NCI-H1436 treated with DMSO at 0.1 percent for 48 hours (cell line): Measurements from ENCODE around the gene GOLT1B.
"Not testable (repeated sequence)": the region's sequence is repeated elsewhere in the genome, so short reads cannot be mapped to it uniquely, and the experiment has no call there.

Experiments
- DNase-seq: peaks from one replicate; lab custom pipeline; 2025; lab: John Stamatoyannopoulos, UW

Gene GOLT1B, protein sequence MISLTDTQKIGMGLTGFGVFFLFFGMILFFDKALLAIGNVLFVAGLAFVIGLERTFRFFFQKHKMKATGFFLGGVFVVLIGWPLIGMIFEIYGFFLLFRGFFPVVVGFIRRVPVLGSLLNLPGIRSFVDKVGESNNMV

DNA sequence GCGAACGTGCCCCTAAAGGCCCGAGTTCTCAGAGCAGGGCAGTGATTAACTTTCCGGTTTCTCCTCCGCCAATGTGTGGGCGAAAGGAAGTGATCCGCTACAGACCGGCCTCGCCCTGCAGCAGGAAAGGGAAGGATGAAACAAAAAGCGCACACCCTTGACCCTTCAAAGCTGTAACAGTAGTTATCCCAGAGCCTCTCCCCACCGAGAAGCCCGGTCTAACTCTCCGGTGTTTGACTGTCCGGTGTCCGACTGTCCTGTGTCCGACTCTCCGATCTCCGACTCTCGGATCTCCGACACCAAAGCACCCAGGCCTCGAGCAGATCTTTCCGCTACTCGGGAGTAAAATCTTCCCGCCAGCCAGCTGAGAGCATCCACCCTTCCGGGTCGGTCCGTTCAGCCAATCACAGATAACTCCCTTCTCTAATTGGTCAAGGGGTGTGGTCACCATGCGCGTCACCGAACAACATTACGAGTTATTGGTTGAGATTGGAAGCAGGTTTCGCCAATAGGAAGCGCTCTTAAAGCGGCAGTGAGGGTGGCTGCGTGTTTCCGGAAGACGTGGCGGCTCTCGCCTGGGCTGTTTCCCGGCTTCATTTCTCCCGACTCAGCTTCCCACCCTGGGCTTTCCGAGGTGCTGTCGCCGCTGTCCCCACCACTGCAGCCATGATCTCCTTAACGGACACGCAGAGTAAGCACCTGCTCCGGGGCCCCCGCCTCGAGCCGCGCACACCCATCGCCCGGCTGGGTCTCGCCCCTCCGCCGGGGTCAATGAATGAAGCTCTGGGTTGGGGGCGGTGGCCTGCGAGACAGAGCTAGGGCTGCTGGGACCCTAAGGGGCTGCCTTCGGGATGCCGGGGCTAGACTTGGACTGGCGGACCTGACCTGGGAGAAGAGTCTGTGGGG is at the start of gene GOLT1B, which contains the start of gene RECQL:
Gene GOLT1B (plus strand): TSS at position 532 of the 906 bp plus-strand sequence. CDS start 135 bp downstream, at position 667.
Gene RECQL (minus strand): TSS at position 378 of the 906 bp plus-strand sequence. CDS start 2,065 bp downstream, outside the sequence.
- DNase-seq: peak; percentile 92

DNA sequence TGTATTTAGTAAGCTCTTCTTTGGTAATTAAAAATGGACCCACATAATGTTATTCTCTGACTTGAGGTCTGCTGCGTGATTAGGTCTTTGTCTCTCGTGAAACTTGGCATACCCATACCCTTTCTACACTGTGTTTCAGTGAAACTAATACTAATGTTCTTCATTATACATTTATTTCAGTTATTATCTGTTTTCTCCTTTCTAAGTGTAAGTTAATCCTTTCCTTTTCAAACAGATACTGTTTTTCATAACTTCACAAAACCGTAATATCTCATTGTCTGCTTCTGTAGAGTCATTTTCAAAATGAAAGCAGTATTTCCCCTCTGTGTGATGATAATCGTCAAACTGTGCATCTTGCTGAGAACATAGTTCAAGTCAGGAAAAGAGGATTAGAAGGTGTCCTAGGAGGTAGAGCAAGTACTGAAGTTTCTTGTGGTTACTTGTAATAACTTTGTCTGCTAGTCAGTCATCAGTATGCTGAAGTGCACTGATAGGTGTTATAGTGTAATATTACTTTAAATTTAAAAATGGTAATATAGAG is 48.2 kb upstream of the GOLT1B start:
- no peak for DNase-seq

DNA sequence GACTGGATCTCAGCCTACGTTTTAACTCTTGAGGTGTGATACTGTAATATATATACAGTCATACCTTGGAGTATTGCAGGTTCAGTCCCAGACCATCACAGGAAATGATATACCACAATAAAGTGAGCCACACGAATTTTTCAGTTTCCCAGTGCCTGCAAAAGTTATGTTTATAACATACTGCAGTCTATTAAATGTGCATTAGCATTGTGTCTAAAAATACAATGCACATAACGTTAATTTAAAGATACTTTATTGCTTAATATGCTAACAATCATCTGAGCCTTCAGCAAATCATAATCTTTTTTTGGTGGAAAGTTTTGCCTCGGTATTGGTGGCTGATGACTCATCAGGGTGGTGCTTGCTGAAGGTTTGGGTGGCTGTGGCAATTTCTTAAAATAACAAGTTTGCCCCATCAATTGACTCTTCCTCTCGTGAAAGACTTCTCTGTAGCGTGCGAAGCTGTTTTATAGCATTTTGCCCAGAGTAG is 45.3 kb upstream of the GOLT1B start:
- no peak for DNase-seq

DNA sequence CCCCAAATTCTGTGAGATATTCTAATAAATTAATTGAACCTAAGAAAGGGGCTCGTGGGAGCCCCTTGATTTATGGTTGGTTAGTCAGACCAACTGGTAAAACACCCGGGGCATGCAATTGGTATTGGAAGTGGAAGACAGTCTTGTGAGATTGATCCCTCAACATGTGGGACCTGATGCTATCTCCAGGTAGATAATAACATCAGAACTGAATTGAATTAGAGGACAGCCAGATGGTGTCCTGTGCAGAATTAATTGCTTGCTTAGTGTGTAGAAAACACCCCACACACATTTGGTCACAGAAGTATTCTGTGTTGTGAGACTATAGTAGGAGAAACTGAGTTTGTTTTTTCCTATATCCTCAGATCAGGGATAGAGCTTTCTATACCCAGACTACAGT is 42.1 kb upstream of the GOLT1B start:
- no peak for DNase-seq

DNA sequence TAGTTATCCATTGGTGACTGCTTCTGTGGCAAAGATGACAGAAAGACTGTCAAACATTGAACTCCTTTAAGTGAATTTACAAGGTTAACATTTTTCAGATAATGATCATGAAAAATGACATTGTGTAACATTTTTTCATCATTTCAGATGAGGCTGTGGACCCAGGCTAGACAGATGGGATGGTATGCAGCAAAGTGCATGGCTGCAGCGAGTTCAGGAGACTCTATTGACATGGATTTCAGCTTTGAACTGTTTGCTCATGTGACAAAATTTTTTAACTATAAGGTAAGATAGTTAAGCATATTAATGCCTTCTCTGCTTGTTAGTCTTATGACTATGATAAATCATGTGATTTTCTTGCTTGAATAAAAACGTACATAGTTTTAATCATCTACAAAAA is 34.3 kb upstream of the GOLT1B start:
- DNase-seq: not testable (repeated sequence)

DNA sequence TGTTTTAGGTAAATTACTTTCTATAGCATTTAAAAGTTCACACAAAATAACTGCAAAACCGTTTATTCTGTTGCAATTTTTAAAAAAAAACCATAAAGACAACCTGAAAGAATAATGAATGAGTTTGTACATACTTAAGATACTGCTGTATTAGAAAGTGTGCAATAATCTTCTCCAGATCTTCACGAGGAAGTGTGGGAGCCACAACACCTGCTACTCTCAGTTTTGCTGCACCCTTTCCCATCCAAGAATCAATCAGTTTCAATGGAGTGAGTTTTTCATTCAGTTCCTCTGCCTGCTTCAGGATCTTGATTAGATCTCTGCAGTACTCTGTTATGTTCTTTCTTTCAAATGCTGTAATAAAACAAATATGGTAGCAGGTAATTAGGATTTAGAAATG is 30.3 kb upstream of the GOLT1B start:
- DNase-seq: no peak

DNA sequence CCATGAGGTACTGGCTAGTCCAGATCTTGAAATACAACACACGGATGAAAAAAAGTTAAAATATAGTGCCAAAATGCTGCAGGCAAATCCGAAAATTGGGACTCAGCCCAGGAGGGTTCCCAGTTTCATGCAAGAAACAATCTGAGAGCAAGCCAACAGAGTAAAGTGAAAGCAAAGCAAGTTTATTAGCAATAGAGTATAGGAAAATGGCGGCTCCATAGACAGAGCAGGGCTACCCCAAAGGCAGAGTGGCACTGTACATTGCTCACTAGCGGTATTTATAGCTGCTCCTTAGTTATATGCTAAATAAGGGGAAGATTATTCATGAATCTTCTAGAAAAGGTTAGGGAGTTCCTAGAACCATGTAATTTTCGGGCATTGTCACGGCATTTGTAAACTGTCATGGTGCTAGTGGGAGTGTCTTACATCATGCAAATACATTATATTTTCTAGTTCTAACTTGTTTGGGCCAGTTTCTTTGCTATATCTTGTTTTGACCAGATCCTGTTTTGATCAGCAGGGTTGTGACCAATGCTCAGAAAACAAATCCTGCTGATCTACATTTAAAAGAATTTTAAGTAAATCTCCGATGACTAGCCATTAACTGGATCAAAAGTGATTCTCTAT is 29.3 kb upstream of the GOLT1B start:
- DNase-seq: no peak

DNA sequence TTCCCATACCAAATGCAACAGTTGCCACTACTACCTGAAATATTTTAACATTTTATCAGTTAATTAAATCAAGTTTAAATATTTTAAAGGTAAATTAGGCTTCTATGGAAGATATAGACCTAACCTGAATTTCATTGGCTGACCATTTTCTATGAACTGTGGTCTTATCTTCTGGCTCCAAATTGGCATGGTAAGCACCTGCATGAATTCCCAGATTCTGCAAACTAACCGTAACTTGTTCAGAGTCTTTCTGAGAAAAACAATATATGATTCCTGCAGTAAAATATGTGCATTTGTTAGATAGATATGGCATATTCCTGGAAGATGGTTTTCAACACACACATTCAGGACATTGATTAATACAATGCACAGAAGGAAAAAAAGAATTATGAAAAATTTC is 26.0 kb upstream of the GOLT1B start:
- no peak for DNase-seq

DNA sequence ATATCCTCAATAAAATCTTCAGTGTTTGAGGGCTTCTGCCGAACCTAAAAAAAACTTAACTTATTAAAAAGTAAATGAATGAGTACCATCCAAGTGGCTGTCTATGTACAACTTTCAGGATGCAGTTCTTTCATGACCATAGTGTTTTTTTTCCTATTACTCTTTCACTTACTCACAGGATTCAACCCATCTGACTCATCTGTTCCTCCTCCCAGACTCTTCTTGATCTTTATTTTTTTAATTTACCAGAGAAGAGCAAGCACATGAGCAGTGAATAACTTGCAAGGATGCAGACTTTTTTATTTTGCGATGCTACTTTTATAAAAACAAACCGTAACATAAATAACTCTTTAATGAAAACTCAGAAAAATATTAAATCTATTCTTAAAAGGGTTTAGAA is 24.6 kb upstream of the GOLT1B start:
- no peak for DNase-seq

DNA sequence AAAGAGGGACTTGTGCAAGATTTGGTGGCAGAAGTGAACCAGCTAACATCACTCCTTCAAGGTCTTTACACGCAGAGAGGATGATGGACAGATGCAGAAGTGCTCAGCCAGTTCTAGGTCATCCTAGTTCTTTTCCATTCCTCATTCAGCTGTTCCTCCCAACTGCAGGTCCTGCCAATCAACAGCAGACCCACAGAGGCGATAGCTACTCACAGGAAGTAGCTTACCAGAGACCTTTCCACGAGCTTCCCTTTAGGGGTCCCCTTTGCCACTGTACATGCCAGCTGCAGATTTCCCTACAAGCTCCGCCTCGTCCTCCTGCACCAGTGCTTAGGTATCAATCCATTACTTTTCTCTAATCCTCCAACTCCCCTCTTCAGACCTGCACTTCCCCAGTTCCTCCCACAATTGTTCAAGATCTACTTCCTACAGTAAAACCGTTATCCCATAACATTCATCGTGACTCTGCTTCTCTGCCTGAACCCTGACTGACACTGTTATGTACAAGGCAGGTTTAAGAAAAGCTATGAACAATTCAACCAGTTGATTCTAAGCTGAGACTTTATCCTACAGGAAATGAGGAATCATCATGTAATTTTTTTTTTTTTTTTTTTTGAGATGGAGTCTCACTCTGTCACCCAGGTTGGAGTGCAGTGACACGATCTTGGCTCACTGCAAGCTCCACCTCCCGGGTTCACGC is 22.7 kb upstream of the GOLT1B start:
- DNase-seq: no peak

DNA sequence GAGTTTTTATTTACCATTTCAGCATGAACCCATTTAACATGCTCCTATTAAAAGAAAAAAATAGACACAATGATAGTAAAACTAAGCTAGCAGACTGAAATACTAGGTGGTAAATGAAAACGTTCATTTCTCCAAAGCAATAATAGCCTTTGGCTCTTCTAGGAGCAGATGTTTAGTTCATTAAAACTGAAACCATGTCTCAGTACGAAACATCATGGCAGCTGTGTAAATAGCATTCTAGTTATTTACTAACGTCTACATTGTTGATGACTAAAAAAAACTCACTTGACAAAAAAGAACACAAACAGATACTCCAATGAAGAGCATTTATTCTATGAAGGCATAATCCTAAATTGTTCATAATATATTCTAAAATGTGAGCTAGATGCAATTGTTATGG is 18.1 kb upstream of the GOLT1B start:
- peak; percentile 61 for DNase-seq

DNA sequence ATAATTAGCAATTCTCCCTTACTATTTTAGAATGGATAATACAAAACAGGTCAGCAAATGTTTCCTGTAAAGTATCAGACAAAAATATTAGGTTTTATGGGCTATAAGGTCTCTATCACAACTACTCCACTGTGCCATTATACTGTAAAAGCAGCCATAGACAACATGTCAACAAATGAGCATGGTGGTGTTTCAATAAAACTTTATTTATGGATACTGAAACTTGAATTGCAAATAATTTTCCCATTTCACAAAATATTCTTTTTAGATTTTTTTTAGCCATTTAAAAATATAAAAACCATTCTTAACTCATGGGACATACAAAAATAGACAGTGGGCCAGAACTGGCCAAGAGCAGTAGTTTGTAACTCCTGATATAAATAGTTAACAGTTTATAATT is 15.6 kb upstream of the GOLT1B start:
- DNase-seq: no peak

DNA sequence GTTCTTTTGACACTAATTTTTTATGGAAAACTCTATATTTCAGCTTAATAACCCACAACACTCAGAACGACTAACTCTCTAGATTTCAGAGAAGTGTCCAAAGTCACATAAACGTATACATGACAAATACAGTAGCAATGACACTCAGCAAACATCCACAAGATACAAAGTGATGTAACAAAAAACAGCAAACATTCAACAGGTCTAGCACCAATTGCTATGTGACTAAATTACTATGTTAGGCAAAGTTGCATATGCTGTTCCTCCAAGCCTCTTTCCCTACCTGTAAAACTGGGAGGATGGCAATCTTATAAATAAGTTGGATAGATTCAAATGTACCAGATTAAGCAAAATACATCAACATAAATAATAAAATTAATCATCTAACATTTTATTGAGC is 1.8 kb upstream of the GOLT1B start:
- no peak for DNase-seq

DNA sequence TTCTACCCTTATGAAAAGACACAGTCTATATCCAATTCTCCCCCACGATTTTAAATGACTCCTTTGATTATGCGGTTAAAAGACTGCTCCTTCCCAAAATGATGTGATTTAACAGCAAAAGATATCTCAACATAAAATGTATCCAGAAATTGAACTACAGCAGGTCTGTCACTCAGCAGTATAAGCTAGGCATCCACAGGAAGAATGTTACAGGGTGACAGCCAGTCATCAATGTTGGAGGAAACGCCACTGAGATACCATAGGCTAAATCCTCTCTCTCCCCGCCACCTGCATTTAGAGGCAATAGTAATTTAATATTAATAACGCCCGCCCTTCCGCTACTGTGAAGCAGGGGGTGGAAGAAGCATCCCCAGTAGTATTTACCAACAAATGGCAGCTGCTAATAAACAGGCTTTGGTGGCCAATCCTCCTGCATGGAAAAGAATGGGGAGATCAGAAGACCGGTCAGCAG is 767 bp upstream of the GOLT1B start:
- no peak for DNase-seq

DNA sequence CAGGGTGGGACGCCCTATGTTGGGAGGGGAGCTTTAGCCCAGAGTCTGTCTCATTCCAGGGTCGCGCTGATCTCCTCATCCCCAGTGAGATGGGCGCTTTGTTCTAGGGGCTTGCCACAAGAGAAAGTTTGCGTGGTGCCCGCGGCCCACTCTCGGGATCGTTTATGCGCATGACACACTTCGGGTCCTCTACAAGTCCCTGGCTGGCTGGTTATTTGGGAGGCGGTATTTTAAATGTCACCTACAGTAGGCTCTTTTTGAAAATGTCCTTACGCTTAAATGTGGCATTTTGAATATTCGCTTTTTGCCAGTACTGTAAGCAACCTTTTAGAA is 541 bp downstream of the GOLT1B start:
- no peak for DNase-seq

DNA sequence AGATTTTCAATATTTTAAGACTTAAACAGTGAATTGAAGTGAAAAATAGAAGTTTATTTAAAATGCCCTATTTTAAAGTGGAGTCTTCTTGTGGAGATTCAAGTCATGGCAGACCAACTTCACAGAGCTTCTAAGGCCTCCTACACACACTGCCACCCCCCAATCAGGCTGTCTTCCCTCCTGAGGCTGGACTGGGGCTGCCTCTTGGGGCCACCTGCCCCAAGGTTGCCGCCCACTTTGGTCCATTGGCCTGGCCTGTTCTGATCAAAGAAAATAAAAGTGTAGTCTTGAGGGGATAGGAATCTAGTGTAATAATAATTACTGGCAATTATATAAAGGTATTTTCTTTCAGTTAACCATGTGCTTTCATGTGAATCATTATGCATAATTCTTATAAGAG is 1.3 kb downstream of the GOLT1B start:
- no peak for DNase-seq

DNA sequence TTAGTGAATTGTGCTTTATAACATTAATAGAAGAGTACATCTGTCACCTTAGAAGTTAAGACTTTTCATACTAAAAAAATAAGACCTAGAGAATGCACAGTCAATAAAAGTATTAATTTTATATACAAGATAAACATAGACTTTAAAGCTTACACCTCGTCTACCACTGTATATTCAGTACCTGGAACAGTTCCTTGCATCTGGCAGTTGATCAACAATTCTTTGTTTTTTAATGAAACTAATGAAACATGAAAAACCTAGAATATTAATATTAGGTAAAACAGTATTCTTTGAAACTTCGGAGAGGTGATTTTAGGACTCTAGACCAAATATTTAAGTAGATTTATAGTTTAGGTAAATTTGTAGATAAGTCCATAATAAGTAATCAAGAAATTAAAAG is 4.3 kb downstream of the GOLT1B start:
- DNase-seq: no peak

DNA sequence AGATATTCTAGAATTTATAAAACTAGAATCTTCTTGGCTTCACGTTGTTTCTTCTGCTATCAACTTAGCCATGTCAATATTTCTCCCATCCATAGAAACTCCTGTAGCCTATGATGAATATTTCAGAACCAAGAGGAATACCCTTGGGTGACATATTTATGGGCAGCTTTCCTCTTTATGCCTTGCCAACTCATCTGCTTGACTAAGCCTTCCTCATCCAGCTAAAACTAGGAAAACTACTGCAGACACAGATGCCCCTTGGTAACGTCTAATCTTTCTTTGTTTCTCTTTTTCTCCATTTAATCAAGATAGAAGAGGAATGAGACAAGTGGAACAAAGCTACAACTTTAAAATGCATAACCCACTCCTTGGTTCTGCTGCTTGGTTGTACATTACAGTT is 6.3 kb downstream of the GOLT1B start:
- no peak for DNase-seq

DNA sequence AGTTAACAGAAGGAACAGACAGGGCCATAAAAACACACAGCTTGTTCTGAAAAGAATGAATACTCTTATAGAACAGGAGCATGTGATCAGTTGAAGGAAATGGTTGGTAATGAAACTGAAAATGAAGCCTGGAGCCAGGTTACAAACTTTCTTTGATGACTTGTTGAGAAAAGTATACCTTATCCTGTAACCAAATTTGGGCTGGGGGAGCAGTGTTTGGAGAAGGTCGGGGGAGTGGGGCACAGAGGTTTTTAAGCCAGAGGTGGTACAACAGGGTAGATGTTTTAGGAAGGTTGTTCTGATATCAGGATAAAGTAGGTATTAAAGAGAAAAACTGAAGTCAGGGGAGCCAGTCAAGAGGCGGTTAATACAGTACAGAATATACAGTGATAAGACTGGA is 8.2 kb downstream of the GOLT1B start:
- DNase-seq: no peak

DNA sequence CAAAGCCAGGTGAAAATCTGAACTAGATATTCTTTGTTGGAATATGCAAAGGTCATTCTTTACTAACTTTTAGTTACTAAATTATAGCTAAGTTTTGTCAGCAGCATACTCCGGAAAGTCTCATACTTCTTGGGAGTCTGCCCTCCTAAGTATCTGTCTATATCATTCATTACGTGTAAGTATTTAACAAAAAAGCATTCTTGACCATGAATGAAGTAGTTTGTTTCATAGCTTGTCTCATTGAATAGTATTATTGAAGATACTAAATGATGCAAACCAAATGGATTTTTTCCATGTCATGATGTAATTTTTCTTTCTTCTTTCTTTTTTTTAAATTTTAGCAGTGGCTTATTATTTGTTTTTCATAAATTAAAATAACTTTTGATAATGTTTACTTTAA is 14.7 kb downstream of the GOLT1B start:
- no peak for DNase-seq

DNA sequence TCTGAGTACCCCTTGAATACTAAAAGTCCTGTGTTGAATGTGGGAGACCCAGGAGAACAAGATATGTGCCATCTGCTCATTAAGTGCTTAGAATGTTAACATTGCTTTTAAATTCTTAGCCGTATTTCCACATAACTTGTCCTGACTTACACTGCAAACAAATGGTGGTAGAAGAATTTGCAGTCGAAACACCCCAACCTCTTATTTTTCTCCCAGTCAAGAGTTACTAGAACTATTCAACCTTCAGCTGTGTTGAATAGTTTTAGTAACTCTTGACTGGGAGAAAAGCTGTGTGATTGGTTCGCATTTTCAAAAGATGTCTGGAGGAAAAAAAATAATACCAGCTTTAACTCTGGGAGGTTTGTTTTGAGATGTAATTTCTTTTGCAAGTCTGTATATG is 16.9 kb downstream of the GOLT1B start:
- no peak for DNase-seq

DNA sequence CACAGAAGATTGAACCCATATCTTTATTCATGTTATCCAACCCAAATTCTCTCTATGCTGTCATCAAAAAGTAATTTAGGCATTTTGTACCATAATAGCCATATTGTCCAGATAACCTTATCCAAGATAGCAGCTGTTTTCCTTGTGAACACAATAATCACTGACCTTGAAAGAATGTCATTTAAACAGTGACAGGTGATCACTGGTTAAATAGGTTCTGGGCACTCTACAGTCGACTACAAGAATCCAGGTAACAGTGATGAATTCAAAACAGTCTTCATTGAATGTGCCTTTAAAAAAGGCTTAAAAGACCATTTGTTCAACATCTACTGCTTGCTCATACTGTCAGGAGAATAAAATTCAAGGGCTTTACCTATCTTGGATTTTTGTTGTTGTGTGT is 20.0 kb downstream of the GOLT1B start:
- no peak for DNase-seq
